Muscle layer of duodenum (tissue), 2 donors: ENCODE measurements around the gene PPM1N.

Source experiments
- H3K27ac ChIP-seq: one replicate; pipeline ENCODE4 v1.7.0; 2013; ENCODE audit warnings: mild to moderate bottlenecking, low read length
- H3K27me3 ChIP-seq: one replicate; pipeline ENCODE4 v1.7.0; 2013; ENCODE audit warnings: low read depth, mild to moderate bottlenecking, control low read depth, low read length
- H3K36me3 ChIP-seq, 2 donors: one replicate each; pipeline ENCODE4 v1.7.0; 2013; ENCODE audit warnings: low read length in 2 of 2, control low read depth in 1 of 2, mild to moderate bottlenecking in 1 of 2; ENCODE audit not compliant: insufficient read depth in 2 of 2, control insufficient read depth in 1 of 2
- H3K4me1 ChIP-seq, 2 donors: one replicate each; pipeline ENCODE4 v1.7.0; 2013; ENCODE audit warnings: low read length in 2 of 2, mild to moderate bottlenecking in 2 of 2, control low read depth in 1 of 2, moderate library complexity in 1 of 2; ENCODE audit not compliant: insufficient read depth in 2 of 2, control insufficient read depth in 1 of 2
- H3K4me3 ChIP-seq, 2 donors: one replicate each; pipeline ENCODE4 v1.7.0; 2013; ENCODE audit warnings: low read length in 2 of 2, low read depth in 1 of 2, mild to moderate bottlenecking in 1 of 2
- H3K9me3 ChIP-seq, 2 donors: one replicate each; pipeline ENCODE4 v1.7.0; 2013; ENCODE audit warnings: low read length in 2 of 2, control low read depth in 1 of 2, mild to moderate bottlenecking in 1 of 2; ENCODE audit not compliant: control insufficient read depth in 1 of 2
- donor health status: healthy.

The PPM1N gene

DNA sequence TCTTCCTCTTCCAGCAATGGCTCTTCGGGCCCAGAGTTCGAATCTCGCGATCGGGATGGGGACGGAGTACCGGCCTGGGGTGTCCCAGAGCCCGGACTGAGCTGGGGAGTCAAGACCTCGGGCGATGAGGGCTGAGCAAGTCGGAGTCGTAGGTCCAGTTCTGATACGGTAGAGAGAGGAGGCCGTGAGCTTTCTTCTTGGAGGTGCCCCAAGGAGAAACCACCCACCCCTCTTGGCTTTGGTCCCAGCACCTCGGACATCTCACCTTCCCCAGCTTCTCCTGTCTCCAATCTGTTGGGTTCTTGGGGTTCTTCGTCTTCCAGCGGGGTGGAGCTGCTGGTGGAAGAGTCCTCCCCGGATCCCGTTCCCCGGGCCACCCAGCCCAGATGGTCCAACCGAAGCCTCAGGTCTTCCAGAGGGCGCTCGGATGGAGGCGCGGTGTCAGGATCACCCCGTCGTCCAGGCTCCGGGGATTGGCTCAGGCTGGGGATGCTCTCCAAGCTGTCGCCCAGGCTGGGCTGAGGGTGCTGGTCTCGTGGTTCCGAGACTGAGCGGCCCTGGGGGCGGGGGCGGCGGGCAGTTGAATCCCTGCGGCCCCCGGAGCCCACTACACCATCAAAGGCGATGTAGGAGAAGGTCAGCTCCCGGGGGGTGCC is 3.9 kb upstream of the PPM1N start:
- Histone ChIP-seq H3K4me3 (no peak overlapping the region), H3K9me3 (no peaks in the 10 kb centered on the region), H3K4me1 (peaks cover 0 to 40% of the 10 kb centered on the region in 2 donors), H3K27ac (no peak overlapping the region), H3K36me3 (no peaks in the 10 kb centered on the region), H3K27me3 (peaks cover 10% of the 10 kb centered on the region)

DNA sequence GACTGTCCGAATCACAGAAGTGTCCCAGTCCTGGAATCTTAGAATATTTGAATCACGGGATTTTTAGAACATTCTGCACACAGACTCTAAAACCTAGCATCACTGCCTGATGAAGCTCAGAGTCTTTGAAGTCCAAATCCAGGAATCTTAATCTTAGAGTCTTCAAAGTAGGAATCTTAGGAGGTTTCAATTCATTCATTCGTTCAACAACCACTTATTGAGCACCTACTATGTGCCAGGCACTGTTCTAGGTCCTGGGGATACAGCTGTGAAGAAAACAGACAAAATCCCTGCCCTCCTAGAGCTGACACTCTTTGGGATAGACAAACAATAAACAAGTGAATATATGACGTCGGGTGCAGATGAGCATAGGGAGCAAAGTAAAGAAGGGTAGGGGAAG is 3.1 kb upstream of the PPM1N start:
- H3K27me3 ChIP-seq, result peaks cover 15% of the 10 kb centered on the region
- no peaks in the 10 kb centered on the region for H3K9me3 ChIP-seq
- H3K4me3 ChIP-seq, result no peak overlapping the region
- H3K27ac ChIP-seq, result no peak overlapping the region
- H3K4me1 ChIP-seq, result peaks cover 0 to 45% of the 10 kb centered on the region in 2 donors
- H3K36me3 ChIP-seq, result no peaks in the 10 kb centered on the region

DNA sequence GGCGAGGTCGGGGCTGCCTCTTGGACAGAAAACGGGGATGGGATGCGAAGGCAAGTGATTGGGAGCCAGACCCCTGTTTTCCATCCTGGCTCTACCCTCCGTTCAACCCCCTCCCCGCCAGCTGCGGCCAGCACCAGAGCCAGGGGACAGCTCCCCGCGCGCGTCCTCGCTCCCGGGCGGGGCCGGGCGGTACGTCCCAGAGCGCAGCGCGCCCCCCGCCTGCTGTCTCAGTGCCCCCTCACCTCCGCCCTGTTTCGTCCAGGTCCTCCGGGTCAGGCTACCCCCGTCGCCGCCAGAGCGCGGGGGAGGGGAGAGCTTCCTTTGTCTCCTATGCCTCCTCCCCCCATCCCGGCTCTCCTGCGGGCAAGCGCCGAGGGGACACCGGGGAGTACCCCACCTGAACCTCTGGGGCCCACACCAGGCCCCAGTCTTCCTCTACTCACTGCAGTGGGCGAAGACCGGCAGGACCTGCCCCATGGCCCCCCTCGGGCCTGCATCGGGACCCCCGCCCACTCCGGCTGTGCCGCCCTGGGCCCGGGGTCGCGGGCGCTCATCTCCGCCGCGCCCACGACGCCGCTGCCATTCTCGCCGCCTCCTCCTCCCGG is 1.8 kb upstream of the PPM1N start:
- Histone ChIP-seq H3K36me3 (no peaks in the 10 kb centered on the region), H3K27me3 (peaks cover 15% of the 10 kb centered on the region), H3K9me3 (no peaks in the 10 kb centered on the region), H3K4me3 (peak overlapping the region; percentile 30 to 81), H3K27ac (no peak overlapping the region), H3K4me1 (peaks cover 0 to 45% of the 10 kb centered on the region in 2 donors)

DNA sequence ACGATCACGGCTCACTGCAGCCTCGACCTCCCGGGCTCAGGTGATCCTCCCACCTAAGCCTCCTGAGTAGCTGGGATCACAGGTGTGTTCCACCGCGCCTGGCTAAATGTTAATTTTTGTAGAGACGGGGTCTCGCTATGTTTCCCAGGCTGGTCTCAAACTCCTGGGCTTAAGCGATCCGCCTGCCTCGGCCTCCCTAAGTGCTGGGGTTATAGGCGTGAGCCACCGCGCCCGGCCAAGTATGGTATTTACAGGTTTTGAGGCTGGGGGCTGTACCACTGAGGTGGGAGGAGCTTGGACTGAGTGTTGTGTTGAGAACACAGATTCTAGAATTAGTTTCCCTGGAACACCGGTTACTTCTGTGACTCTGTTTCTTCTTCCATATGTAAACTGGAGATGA is 452 bp upstream of the PPM1N start:
- Histone ChIP-seq H3K9me3 (no peaks in the 10 kb centered on the region), H3K27me3 (peaks cover 15% of the 10 kb centered on the region), H3K36me3 (no peaks in the 10 kb centered on the region), H3K4me3 (no peak overlapping the region), H3K4me1 (peaks cover 0 to 40% of the 10 kb centered on the region in 2 donors), H3K27ac (no peak overlapping the region)

DNA sequence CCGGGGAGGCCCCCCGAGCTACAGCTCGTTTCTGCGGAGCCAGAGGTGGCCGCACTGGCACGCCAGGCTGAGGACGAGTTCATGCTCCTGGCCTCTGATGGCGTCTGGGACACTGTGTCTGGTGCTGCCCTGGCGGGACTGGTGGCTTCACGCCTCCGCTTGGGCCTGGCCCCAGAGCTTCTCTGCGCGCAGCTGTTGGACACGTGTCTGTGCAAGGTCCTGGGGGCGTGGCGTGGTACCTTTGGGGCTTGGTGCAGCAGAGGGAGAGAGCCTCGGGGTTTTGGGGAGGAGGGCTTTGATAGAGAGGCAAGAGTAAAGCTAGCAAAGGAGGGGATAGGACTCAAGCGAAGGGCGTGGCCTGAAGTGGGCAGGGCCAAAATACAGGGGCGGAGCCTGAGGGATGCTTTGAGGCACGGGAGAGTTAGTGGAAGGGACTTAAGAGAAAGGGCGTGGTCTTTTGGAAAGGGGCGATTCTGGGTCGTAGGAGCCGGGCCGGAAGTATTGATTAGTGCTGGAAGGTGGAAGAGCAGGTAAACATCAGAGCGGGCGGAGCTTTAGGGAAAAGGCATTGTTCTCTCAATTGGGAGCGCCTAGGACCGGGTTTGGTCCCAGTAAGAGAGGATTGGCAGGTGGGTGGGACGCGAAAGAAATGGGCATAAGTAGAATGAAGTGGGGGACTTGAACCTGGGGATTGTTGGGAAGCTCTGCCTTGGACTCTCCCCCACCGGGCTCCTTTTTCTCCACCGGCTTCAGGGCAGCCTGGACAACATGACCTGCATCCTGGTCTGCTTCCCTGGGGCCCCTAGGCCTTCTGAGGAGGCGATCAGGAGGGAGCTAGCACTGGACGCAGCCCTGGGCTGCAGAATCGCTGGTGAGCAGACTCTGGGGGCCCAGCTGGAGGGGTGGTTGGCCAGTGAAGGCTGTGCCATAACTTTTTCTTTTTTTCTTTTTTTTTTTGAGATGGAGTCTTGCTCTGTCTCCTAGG is 1.2 kb downstream of the PPM1N start:
- Histone ChIP-seq H3K27me3 (peaks cover 15% of the 10 kb centered on the region), H3K36me3 (no peaks in the 10 kb centered on the region), H3K9me3 (no peaks in the 10 kb centered on the region), H3K4me3 (peak overlapping the region in 1 of 2 donors; percentile 59), H3K27ac (no peak overlapping the region), H3K4me1 (peaks cover 0 to 35% of the 10 kb centered on the region in 2 donors)

DNA sequence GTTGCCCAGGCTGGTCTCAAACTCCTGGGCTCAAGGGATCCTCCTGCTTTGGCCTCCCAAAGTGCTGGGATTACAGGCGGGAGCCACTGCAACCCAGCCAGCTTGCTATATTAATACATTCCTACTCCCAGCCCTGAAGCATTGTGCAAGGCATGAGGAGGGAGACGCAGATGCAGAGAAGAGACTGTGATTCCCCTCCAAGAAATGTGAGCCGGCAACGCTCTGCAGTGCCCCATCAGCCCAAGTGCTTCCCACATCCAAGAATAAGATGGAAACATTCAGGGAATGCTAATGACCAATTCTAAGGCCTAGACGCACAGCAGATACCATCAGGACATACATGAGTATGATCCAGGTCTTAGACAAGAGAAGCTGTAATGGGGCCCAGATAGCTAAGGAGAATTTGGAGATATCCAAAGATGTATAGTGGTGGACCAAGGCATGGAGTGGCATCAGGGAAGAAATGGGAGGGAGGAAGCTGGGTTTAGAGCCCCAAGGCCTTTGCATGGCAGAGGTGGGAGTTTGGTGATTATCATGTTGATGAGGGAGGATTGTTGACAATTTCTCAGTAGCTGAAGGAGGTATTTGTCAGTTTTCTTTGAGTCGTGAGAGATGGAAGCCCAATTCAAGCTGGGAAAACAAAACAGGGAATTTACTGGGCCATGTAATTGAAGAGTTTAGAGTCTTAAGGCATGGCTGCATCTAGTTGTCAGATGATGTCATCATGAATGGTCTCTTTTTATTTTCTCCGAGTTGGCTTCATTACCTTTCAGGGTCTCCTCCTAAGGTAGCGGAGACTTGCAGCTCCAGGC is 2.9 kb downstream of the PPM1N start:
- Histone ChIP-seq H3K9me3 (no peaks in the 10 kb centered on the region), H3K27me3 (peaks cover 6% of the 10 kb centered on the region), H3K4me3 (no peak overlapping the region), H3K36me3 (no peaks in the 10 kb centered on the region), H3K4me1 (peaks cover 0 to 31% of the 10 kb centered on the region in 2 donors), H3K27ac (no peak overlapping the region)

DNA sequence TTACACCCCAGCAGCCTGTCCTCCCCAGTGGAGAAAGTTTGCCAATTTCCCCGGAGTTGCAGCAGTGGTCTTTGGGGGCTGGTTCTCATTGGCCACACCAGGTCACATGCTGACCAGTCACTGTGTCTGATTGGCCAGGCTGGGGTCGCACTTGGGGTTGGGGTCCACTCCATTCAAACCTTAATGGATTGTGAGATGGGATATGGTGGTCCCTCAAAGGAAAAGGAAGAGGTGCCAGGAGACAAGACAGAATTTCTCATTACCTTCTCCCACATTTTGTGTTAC is 3.4 kb downstream of the PPM1N start:
- peaks cover 5% of the 10 kb centered on the region for H3K27me3 ChIP-seq
- H3K4me1 ChIP-seq, result peaks cover 0 to 26% of the 10 kb centered on the region in 2 donors
- H3K9me3 ChIP-seq, result no peaks in the 10 kb centered on the region
- H3K4me3 ChIP-seq, result no peak overlapping the region
- no peaks in the 10 kb centered on the region for H3K36me3 ChIP-seq
- H3K27ac ChIP-seq, result no peak overlapping the region

DNA sequence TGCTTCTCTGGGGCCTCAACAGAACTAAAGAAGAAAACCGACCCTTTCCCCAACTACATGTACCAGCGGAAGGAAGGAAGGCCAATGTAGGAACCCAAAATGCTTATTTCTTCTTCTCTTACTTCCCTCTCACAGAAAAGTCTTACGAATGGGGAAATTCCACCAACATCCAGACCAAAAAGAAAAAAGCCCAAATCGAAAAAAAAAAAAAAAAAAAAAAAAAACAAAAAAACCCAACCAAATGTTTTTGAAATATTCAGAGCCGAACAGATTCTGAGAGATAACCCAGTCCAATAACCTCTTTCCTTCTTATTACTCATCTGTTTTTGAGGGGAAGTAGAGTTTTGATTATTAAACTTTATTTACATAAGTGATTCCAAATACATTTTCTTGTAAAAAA is 3.9 kb downstream of the PPM1N start:
- H3K27me3 ChIP-seq, result peaks cover 5% of the 10 kb centered on the region
- no peak overlapping the region for H3K4me3 ChIP-seq
- peaks cover 0 to 26% of the 10 kb centered on the region in 2 donors for H3K4me1 ChIP-seq
- H3K36me3 ChIP-seq, result no peaks in the 10 kb centered on the region
- no peak overlapping the region for H3K27ac ChIP-seq
- no peaks in the 10 kb centered on the region for H3K9me3 ChIP-seq

DNA sequence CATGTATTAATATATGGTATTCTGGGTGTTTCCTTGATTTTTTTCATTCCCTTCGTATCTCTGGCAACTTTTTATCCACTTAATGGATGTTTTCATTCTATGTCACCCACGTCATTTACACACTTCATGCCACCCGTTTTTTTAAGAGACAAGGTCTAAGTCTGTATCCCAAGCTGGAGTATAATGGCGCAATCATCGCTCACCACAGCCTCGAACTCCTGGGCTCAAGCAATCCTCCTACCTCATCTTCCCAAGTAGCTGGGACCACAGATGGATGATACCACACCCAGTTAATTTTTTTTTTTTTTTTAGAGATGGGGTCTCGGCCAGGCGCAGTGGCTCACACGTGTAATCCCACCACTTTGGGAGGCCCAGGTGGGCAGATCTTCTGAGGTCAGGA is 5.7 kb downstream of the PPM1N start:
- H3K36me3 ChIP-seq, result no peaks in the 10 kb centered on the region
- H3K27ac ChIP-seq, result no peak overlapping the region
- H3K4me3 ChIP-seq, result no peak overlapping the region
- H3K27me3 ChIP-seq, result peaks cover 5% of the 10 kb centered on the region
- no peaks in the 10 kb centered on the region for H3K9me3 ChIP-seq
- peaks cover 0 to 15% of the 10 kb centered on the region in 2 donors for H3K4me1 ChIP-seq

DNA sequence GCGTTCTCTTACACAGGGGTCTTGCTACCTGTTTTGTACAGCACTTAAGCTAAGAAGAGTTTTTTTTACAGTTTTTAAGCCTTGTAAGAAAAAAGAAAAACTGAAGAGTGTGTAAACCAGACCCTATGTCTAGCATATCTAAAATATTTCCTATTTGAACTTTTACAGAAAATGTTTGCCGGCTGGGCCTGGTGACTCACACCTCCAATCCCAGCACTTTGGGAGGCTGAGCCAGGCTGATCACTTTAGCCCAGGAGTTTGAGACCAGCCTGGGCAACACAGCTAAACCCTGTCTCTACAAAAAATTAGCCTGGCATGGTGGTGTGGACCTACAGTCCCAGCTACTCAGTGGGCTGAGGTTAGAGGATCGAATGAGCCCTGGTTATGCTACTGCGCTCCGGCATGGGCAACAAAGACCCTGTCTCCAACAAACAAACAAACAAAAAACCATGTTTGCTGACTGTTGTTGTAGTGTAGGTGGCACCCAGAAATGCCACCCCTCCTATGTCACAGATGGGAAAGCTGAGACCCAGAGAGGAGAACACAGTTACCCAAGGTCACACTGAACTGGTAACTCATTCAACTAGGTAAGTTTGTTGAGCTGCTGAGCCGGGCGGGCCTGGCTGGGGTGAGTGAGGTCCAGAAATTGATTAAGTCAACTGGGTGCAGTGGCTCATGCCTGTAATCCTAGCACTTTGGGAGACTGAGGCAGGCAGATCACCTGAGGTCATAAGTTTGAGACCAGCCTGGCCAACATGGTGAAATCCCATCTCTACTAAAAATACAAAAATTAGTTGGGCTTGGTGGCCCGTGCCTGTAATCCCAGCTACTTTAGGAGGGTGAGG is 7.1 kb downstream of the PPM1N start:
- no peaks in the 10 kb centered on the region for H3K9me3 ChIP-seq
- no peaks in the 10 kb centered on the region for H3K36me3 ChIP-seq
- no peak overlapping the region for H3K27ac ChIP-seq
- no peak overlapping the region for H3K4me3 ChIP-seq
- H3K4me1 ChIP-seq, result peaks cover 0 to 12% of the 10 kb centered on the region in 2 donors
- H3K27me3 ChIP-seq, result no peaks in the 10 kb centered on the region
